HG02759 (cell line): ENCODE data around the gene GNG11.
A peak's percentile ranks its signal among the peaks of the same experiment; 100 is the strongest.

Source experiments
- ATAC-seq: cut with Tn5 transposase; IDR thresholded peaks from one replicate; pipeline ENCODE4 v1.9.1; 2021; ENCODE audit warnings: mild to moderate bottlenecking, moderate library complexity; ENCODE audit not compliant: unreplicated experiment

Gene GNG11

GRCh38 chr7:93945756-93946535 is 24.4 kb downstream of the GNG11 start:
- no peak for ATAC-seq

- ATAC-seq: no peak
Observed at GRCh38 chr7:93948106-93948505, 26.6 kb downstream of the GNG11 start.

- ATAC-seq: no peak
Observed at GRCh38 chr7:93948873-93949272, 27.3 kb downstream of the GNG11 start.

GRCh38 chr7:93949423-93949822 is 27.9 kb downstream of the GNG11 start:
- ATAC-seq: no peak

GRCh38 chr7:93955304-93955703 is 33.8 kb downstream of the GNG11 start:
- ATAC-seq: peak; percentile 51

- ATAC-seq: no peak
Observed at GRCh38 chr7:93957767-93958166, 36.2 kb downstream of the GNG11 start.

GRCh38 chr7:93958216-93958615 is 36.7 kb downstream of the GNG11 start:
- no peak for ATAC-seq

GRCh38 chr7:93958651-93959050 is 37.1 kb downstream of the GNG11 start:
- ATAC-seq: no peak

GRCh38 chr7:93960986-93961385 is 39.5 kb downstream of the GNG11 start:
- ATAC-seq: no peak

- no peak for ATAC-seq
Observed at GRCh38 chr7:93964262-93964661, 42.7 kb downstream of the GNG11 start.

- no peak for ATAC-seq
Observed at GRCh38 chr7:93964813-93965212, 43.3 kb downstream of the GNG11 start.

GRCh38 chr7:93968911-93969620 is 47.5 kb downstream of the GNG11 start:
- no peak for ATAC-seq

- ATAC-seq: no peak
Observed at GRCh38 chr7:93972029-93972725, 50.6 kb downstream of the GNG11 start.

GRCh38 chr7:93973134-93973533 is 51.6 kb downstream of the GNG11 start:
- no peak for ATAC-seq

GRCh38 chr7:93977211-93977950 is 55.8 kb downstream of the GNG11 start:
- no peak for ATAC-seq
